Trophoblast cell (in vitro differentiated cells and primary cell): ENCODE data around the gene TLE1.

Source experiments
- DNase-seq, 2 donors: peaks; one replicate each; pipeline ENCODE4 v3.0.0-alpha.2; 2016
- H2AFZ ChIP-seq: 2 replicates; pipeline ENCODE4 v1.6.1; 2013; ENCODE audit warnings: low read length, moderate library complexity, mild to moderate bottlenecking; ENCODE audit not compliant: insufficient read depth, poor library complexity
- H2AK5ac ChIP-seq: 2 replicates; pipeline ENCODE4 v1.6.1; 2013; ENCODE audit warnings: mild to moderate bottlenecking, low read length
- H2BK120ac ChIP-seq: 2 replicates; pipeline ENCODE4 v1.6.1; 2013; ENCODE audit warnings: low read length, mild to moderate bottlenecking, moderate library complexity; ENCODE audit not compliant: insufficient read depth, poor library complexity
- H2BK12ac ChIP-seq: 2 replicates; pipeline ENCODE4 v1.6.1; 2013; ENCODE audit warnings: mild to moderate bottlenecking, low read length, moderate library complexity
- H2BK5ac ChIP-seq: 2 replicates; pipeline ENCODE4 v1.6.1; 2013; ENCODE audit warnings: low read length, low read depth, moderate library complexity, mild to moderate bottlenecking; ENCODE audit not compliant: poor library complexity
- H3K14ac ChIP-seq: 2 replicates; pipeline ENCODE4 v1.6.1; 2013; ENCODE audit warnings: mild to moderate bottlenecking, low read length
- H3K18ac ChIP-seq: 2 replicates; pipeline ENCODE4 v1.6.1; 2013; ENCODE audit warnings: mild to moderate bottlenecking, low read length
- H3K23ac ChIP-seq: 2 replicates; pipeline ENCODE4 v1.6.1; 2013; ENCODE audit warnings: low read length
- H3K27ac ChIP-seq: 2 replicates; pipeline ENCODE4 v1.5.1; 2013; ENCODE audit warnings: low read depth, mild to moderate bottlenecking, inconsistent platforms, low read length, moderate library complexity
- H3K27me3 ChIP-seq: 2 replicates; pipeline ENCODE4 v1.6.1; 2013; ENCODE audit warnings: inconsistent platforms, mild to moderate bottlenecking, low read length, moderate library complexity; ENCODE audit not compliant: insufficient read depth
- H3K36me3 ChIP-seq, 2 experiments: 1 replicate in 1 of 2; 2 replicates in 1 of 2; pipeline ENCODE4 v1.6.1; 2013; ENCODE audit warnings: low read length in 2 of 2, mild to moderate bottlenecking in 2 of 2, moderate library complexity in 1 of 2; ENCODE audit not compliant: insufficient read depth in 2 of 2, control insufficient read depth in 1 of 2
- H3K4ac ChIP-seq: 2 replicates; pipeline ENCODE4 v1.6.1; 2013; ENCODE audit warnings: low read depth, mild to moderate bottlenecking, low read length, moderate library complexity
- H3K4me1 ChIP-seq, 2 experiments: 1 replicate in 1 of 2; 2 replicates in 1 of 2; pipeline ENCODE4 v1.6.1; 2013; ENCODE audit warnings: low read length in 2 of 2, mild to moderate bottlenecking in 2 of 2, moderate library complexity in 1 of 2; ENCODE audit not compliant: insufficient read depth in 2 of 2, control insufficient read depth in 1 of 2
- H3K4me2 ChIP-seq: 2 replicates; pipeline ENCODE4 v1.6.1; 2013; ENCODE audit warnings: inconsistent platforms, mild to moderate bottlenecking, low read length, moderate library complexity
- H3K4me3 ChIP-seq: 2 replicates; pipeline ENCODE4 v1.5.1; 2013; ENCODE audit warnings: mild to moderate bottlenecking, low read depth, low read length, inconsistent platforms
- H3K79me1 ChIP-seq: one replicate; pipeline ENCODE4 v1.6.1; 2013; ENCODE audit warnings: low read length
- H3K79me2 ChIP-seq: 2 replicates; pipeline ENCODE4 v1.6.1; 2013; ENCODE audit warnings: low read length, mild to moderate bottlenecking; ENCODE audit not compliant: control insufficient read depth, insufficient read depth, poor library complexity
- H3K9ac ChIP-seq: 2 replicates; pipeline ENCODE4 v1.6.1; 2013; ENCODE audit warnings: mild to moderate bottlenecking, low read length
- H3K9me3 ChIP-seq: 2 replicates; pipeline ENCODE4 v1.6.1; 2013; ENCODE audit warnings: low read depth, mild to moderate bottlenecking, control low read depth, inconsistent platforms, low read length; ENCODE audit not compliant: insufficient read depth
- H4K12ac ChIP-seq: 2 replicates; pipeline ENCODE4 v1.6.1; 2013; ENCODE audit warnings: low read depth, mild to moderate bottlenecking, low read length, moderate library complexity
- H4K8ac ChIP-seq: 2 replicates; pipeline ENCODE4 v1.6.1; 2013; ENCODE audit warnings: low read depth, mild to moderate bottlenecking, low read length, moderate library complexity
- H4K91ac ChIP-seq: one replicate; pipeline ENCODE4 v1.6.1; 2013; ENCODE audit warnings: low read depth, mild to moderate bottlenecking, low read length, moderate library complexity
- WGBS: extraction: QIAGEN DNeasy Blood & Tissue Kit; methylation state at CpG from one replicate; pipeline ENCODE4 v1.1.7; 2013; ENCODE audit warnings: missing lambda C conversion rate; ENCODE audit not compliant: insufficient read length, insufficient coverage; ENCODE audit errors: extremely low coverage; 5-methylcytosine and 5-hydroxymethylcytosine counted together

Gene TLE1

DNA sequence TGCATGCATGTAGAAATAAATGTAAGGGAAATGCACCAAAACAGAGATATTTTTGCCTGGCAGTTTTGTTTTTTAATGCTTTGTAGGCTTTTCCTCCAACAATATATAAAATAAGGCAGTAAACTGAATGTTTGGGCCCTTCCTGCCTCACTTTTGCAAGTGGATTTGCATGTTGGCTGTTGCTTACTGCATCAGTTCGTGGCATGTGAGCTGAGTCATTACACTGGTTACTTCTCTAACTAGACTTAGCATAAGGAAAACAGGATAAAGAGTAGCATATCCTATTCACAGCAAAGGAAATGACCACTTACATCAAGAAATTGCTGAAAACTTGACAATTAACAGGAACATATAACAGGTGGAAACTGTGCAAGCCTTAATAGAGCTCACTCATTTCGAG lies 113.4 kb downstream of the TLE1 start:
- Histone ChIP-seq H3K4me2 (no peak overlapping the region), H3K27ac (no peak overlapping the region), H2BK12ac (no peak overlapping the region), H2BK120ac (no peak overlapping the region), H2AFZ (no peak overlapping the region), H3K18ac (no peak overlapping the region), H3K36me3 (peaks cover 0 to 4% of the 10 kb centered on the region in 2 experiments), H3K4me1 (no peaks in the 10 kb centered on the region), H2BK5ac (no peak overlapping the region), H4K12ac (no peak overlapping the region), H3K23ac (no peak overlapping the region), H3K27me3 (no peaks in the 10 kb centered on the region), H3K4ac (no peak overlapping the region), H3K9ac (no peak overlapping the region), H3K14ac (no peak overlapping the region), H3K4me3 (no peak overlapping the region), H4K8ac (no peak overlapping the region), H3K9me3 (no peaks in the 10 kb centered on the region), H3K79me2 (no peaks in the 10 kb centered on the region), H4K91ac (no peak overlapping the region), H3K79me1 (no peaks in the 10 kb centered on the region), H2AK5ac (no peak overlapping the region)
- no peak for DNase-seq
- WGBS: no CpG with 5 or more reads among the region's 2 CpGs

DNA sequence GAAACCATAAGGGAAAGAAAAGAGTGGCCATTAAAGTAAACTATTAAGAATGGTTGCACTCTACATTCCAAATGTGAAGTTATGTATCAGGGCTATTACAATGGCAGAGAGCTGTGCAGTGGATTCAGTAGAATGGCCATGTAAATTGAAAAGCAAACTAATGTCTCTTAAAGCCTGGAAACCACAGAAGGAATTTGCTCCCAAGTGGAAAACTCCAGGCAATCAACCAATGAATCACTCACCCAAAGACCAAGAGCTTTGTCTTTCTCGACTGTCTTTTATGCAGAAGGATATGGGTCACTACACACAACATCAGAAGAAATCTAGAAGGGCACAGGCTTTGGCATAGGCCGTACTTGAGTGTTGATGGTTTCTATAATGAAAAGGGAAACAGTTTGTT lies 114.9 kb downstream of the TLE1 start:
- Histone ChIP-seq H3K4ac (no peak overlapping the region), H2BK12ac (no peak overlapping the region), H3K27ac (no peak overlapping the region), H2AK5ac (no peak overlapping the region), H3K9me3 (no peaks in the 10 kb centered on the region), H3K4me2 (no peak overlapping the region), H2BK5ac (no peak overlapping the region), H3K36me3 (no peaks in the 10 kb centered on the region), H4K8ac (no peak overlapping the region), H3K27me3 (no peaks in the 10 kb centered on the region), H4K91ac (no peak overlapping the region), H3K14ac (no peak overlapping the region), H2AFZ (no peak overlapping the region), H3K79me1 (no peaks in the 10 kb centered on the region), H3K4me3 (no peak overlapping the region), H3K18ac (no peak overlapping the region), H3K9ac (no peak overlapping the region), H3K79me2 (no peaks in the 10 kb centered on the region), H4K12ac (no peak overlapping the region), H2BK120ac (no peak overlapping the region), H3K23ac (no peak overlapping the region), H3K4me1 (no peaks in the 10 kb centered on the region)
- no peak for DNase-seq
- WGBS: no CpG with 5 or more reads among the region's 2 CpGs

DNA sequence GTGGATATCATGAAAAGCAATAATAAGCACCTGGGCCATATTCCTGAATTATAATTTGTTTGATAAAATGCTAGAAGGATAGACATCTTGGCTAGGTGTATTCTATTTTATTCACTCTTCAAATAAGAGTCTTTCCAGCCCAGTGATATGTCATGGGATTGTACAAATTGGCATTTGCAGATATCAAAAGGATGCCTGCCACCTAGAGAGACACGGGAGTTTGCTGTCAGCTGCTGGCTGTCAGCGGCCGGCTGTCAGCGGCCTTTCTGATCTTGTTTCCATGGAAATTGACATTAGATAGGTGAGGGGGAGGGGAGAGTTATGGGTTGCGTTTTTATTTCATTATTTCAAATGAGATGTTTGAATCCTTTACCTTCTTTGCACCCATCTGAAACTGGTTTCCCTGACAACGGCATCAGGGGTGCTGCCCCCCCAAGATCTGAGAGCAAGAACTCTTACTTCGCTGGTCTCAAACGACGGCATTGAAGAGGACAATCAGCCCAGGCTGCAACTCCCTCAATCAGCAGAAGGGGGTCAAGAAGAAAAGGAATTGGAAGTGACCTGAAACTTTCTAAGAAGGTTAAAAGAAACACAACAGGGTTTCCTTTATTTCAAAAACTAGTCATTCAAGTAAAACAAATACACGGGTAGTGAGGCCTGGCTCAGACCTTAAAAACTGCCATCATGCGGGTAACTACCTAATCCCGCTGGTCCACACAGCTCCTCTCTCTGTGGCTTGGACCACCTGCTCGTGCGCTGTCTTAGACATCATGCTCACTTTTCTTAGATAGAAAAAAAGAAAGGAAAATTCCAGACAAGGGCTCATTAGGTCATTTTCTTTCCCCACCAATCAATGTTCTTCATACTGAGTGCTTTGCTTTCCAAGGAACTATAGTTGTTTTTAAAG lies 115.7 kb downstream of the TLE1 start:
- H3K14ac ChIP-seq: no peak overlapping the region
- H3K9ac ChIP-seq: no peak overlapping the region
- H2BK120ac ChIP-seq: no peak overlapping the region
- no peaks in the 10 kb centered on the region for H3K9me3 ChIP-seq
- H3K27ac ChIP-seq: no peak overlapping the region
- H3K4me1 ChIP-seq: no peaks in the 10 kb centered on the region
- no peak overlapping the region for H2AFZ ChIP-seq
- DNase-seq: no peak
- no peak overlapping the region for H4K91ac ChIP-seq
- H2BK12ac ChIP-seq: no peak overlapping the region
- no peak overlapping the region for H3K4me3 ChIP-seq
- no peak overlapping the region for H3K4ac ChIP-seq
- no peaks in the 10 kb centered on the region for H3K79me1 ChIP-seq
- H3K4me2 ChIP-seq: no peak overlapping the region
- H4K12ac ChIP-seq: no peak overlapping the region
- no peak overlapping the region for H2BK5ac ChIP-seq
- H3K18ac ChIP-seq: no peak overlapping the region
- H2AK5ac ChIP-seq: no peak overlapping the region
- H3K23ac ChIP-seq: no peak overlapping the region
- no peaks in the 10 kb centered on the region for H3K79me2 ChIP-seq
- no CpG with 5 or more reads among the region's 14 CpGs for WGBS
- H3K36me3 ChIP-seq: no peaks in the 10 kb centered on the region
- no peak overlapping the region for H4K8ac ChIP-seq
- H3K27me3 ChIP-seq: no peaks in the 10 kb centered on the region

DNA sequence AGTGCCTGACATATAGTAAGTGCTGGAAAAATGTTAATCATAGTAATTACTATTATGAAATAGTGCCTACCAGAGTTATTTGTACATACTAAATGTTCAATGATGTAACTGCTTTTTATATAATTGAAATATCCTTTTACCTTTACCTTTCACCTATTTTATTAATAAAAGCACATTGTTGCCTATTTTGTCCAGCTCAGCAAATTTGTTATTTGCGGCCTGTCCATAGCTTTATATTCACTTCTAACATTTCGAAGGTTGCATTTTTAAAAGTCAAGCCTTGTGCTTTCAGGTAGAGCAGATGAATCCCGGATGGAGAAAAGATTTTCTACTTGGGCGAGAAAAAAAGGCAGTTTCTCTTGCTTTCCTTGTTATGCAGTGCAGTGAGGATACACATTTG lies 119.3 kb downstream of the TLE1 start:
- Histone ChIP-seq H3K4me2 (no peak overlapping the region), H3K9ac (no peak overlapping the region), H3K79me1 (peaks cover 4% of the 10 kb centered on the region), H2BK12ac (no peak overlapping the region), H3K36me3 (no peaks in the 10 kb centered on the region), H3K4me1 (peaks cover 3 to 4% of the 10 kb centered on the region in 2 experiments), H3K79me2 (no peaks in the 10 kb centered on the region), H3K18ac (no peak overlapping the region), H2BK5ac (no peak overlapping the region), H4K8ac (no peak overlapping the region), H2BK120ac (no peak overlapping the region), H4K91ac (no peak overlapping the region), H3K14ac (no peak overlapping the region), H3K4me3 (no peak overlapping the region), H3K23ac (no peak overlapping the region), H2AK5ac (no peak overlapping the region), H2AFZ (no peak overlapping the region), H4K12ac (no peak overlapping the region), H3K27me3 (no peaks in the 10 kb centered on the region), H3K4ac (no peak overlapping the region), H3K9me3 (no peaks in the 10 kb centered on the region), H3K27ac (no peak overlapping the region)
- no peak for DNase-seq
- WGBS: no CpG with 5 or more reads among the region's 4 CpGs
